D721Med (cell line): ENCODE data around the gene GRAMD1A.

Source experiments
- DNase-seq: peaks from one replicate; pipeline ENCODE4 v3.0.0; 2011; ENCODE audit warnings: low spot score; ENCODE audit not compliant: insufficient read length
- FAIRE-seq: peaks from 2 replicates; lab custom pipeline; 2011; peaks lifted over from hg19 to GRCh38; lab: Jason Lieb, UNC
- TF ChIP-seq, protein P1 (sequence below): IDR thresholded peaks from 2 replicates; pipeline ENCODE4 v1.5.1; 2012; ENCODE audit warnings: mild to moderate bottlenecking, control low read depth; ENCODE audit not compliant: insufficient read depth; ENCODE audit errors: missing control alignments

The GRAMD1A gene

GRCh38 chr19:35066691-35067563 is 66.8 kb downstream of the GRAMD1A start:
- peak; percentile 84 for DNase-seq
- TF ChIP-seq, protein P1, sequence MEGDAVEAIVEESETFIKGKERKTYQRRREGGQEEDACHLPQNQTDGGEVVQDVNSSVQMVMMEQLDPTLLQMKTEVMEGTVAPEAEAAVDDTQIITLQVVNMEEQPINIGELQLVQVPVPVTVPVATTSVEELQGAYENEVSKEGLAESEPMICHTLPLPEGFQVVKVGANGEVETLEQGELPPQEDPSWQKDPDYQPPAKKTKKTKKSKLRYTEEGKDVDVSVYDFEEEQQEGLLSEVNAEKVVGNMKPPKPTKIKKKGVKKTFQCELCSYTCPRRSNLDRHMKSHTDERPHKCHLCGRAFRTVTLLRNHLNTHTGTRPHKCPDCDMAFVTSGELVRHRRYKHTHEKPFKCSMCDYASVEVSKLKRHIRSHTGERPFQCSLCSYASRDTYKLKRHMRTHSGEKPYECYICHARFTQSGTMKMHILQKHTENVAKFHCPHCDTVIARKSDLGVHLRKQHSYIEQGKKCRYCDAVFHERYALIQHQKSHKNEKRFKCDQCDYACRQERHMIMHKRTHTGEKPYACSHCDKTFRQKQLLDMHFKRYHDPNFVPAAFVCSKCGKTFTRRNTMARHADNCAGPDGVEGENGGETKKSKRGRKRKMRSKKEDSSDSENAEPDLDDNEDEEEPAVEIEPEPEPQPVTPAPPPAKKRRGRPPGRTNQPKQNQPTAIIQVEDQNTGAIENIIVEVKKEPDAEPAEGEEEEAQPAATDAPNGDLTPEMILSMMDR, result peak; percentile 87
- no peak for FAIRE-seq

GRCh38 chr19:35068941-35069634 is 69.0 kb downstream of the GRAMD1A start:
- FAIRE-seq, result no peak
- DNase-seq, result no peak
- TF ChIP-seq, protein P1, result no peak

GRCh38 chr19:35069696-35070095 is 69.6 kb downstream of the GRAMD1A start:
- no peak for FAIRE-seq
- DNase-seq, result no peak
- TF ChIP-seq, protein P1, result no peak

DNA sequence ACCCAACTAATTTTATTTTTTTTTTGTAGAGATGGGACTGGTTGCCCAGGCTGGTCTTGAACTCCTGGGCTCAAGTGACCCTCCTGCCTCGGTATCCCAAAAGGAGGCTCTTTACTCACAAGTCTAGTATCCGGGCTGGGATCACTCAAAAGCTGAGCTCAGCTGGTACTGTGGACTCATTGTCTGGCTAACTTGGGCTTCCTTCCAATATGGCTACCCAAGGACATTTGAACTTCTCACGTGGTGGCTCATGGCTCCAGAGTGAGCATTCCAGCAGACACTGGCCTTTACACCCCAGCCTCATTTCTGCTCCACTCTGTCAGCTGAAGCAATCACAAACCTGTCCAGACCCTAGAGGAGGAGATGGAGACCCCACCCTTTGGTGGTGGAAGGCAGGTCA is 70.3 kb downstream of the GRAMD1A start:
- TF ChIP-seq, protein P1, result no peak
- DNase-seq (no peak), FAIRE-seq (no peak)

- DNase-seq, result no peak
- TF ChIP-seq, protein P1, result no peak
- no peak for FAIRE-seq
Measured at GRCh38 chr19:35073516-35073915, 73.4 kb downstream of the GRAMD1A start.

- TF ChIP-seq, protein P1, result no peak
- DNase-seq (no peak), FAIRE-seq (no peak)
Measured at GRCh38 chr19:35073941-35074340, 73.8 kb downstream of the GRAMD1A start.
